Measurements from ENCODE around the gene CACNA1A.

The CACNA1A gene

DNA sequence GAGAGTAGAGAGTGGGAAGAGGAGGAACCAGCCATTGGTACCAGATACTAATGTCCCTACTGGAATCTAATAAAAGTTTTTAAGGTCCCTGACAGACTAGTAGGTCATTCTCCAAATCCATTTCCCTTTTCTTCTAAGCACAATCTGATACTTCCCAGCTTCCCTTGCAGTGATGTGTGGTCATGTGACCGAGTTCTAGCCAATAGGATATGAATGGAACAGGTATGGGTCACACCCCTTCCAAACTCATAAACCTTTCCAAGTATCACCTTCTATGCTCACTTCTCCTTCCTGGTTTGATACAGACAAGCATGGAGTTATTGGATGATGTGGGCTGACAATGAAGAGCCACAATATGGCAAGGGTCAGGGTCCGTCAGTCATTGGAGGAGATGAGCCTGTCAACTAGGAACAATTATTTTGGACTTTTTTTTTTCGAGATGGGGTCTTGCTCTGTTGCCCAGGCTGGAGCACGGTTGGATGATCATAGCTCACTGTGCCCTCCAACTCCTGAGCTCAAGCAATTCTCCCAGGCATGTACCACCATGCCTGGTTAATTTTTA is 54.8 kb downstream of the CACNA1A start:
- peaks cover 3% of the 10 kb centered on the region for H3K27me3 Mint-ChIP-seq (ENCODE audit: low read depth)
- H3K4me1 Mint-ChIP-seq, result no peaks in the 10 kb centered on the region
- no peak overlapping the region for H3K4me3 Mint-ChIP-seq
- TF ChIP-seq, protein P1, sequence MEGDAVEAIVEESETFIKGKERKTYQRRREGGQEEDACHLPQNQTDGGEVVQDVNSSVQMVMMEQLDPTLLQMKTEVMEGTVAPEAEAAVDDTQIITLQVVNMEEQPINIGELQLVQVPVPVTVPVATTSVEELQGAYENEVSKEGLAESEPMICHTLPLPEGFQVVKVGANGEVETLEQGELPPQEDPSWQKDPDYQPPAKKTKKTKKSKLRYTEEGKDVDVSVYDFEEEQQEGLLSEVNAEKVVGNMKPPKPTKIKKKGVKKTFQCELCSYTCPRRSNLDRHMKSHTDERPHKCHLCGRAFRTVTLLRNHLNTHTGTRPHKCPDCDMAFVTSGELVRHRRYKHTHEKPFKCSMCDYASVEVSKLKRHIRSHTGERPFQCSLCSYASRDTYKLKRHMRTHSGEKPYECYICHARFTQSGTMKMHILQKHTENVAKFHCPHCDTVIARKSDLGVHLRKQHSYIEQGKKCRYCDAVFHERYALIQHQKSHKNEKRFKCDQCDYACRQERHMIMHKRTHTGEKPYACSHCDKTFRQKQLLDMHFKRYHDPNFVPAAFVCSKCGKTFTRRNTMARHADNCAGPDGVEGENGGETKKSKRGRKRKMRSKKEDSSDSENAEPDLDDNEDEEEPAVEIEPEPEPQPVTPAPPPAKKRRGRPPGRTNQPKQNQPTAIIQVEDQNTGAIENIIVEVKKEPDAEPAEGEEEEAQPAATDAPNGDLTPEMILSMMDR (IDR thresholded peaks at IDR 0.05; ENCODE audit: unreplicated experiment in 3 of 3), result no peak
- peaks cover 18% of the 10 kb centered on the region for H3K9me3 Mint-ChIP-seq
- no peaks in the 10 kb centered on the region for H3K36me3 Mint-ChIP-seq (ENCODE audit: low read depth)
- no peak overlapping the region for H3K27ac Mint-ChIP-seq

GRCh38 chr19:13447978-13448377 is 58.3 kb downstream of the CACNA1A start:
- Mint-ChIP-seq H3K36me3 (ENCODE audit: low read depth) (no peaks in the 10 kb centered on the region), H3K9me3 (peaks cover 18% of the 10 kb centered on the region), H3K4me3 (no peak overlapping the region), H3K27me3 (ENCODE audit: low read depth) (peaks cover 3% of the 10 kb centered on the region), H3K27ac (no peak overlapping the region), H3K4me1 (no peaks in the 10 kb centered on the region)
- TF ChIP-seq, protein P1 (IDR thresholded peaks at IDR 0.05; ENCODE audit: unreplicated experiment in 3 of 3), result no peak

- no peak overlapping the region for H3K4me3 Mint-ChIP-seq
- TF ChIP-seq, protein P1 (IDR thresholded peaks at IDR 0.05; ENCODE audit: unreplicated experiment in 3 of 3), result no peak
- H3K9me3 Mint-ChIP-seq, result no peaks in the 10 kb centered on the region
- H3K36me3 Mint-ChIP-seq (ENCODE audit: low read depth), result no peaks in the 10 kb centered on the region
- no peak overlapping the region for H3K27ac Mint-ChIP-seq
- H3K27me3 Mint-ChIP-seq (ENCODE audit: low read depth), result no peaks in the 10 kb centered on the region
- H3K4me1 Mint-ChIP-seq, result no peaks in the 10 kb centered on the region
These were observed 64.3 kb downstream of the CACNA1A start for GRCh38 chr19:13441810-13442512.

DNA sequence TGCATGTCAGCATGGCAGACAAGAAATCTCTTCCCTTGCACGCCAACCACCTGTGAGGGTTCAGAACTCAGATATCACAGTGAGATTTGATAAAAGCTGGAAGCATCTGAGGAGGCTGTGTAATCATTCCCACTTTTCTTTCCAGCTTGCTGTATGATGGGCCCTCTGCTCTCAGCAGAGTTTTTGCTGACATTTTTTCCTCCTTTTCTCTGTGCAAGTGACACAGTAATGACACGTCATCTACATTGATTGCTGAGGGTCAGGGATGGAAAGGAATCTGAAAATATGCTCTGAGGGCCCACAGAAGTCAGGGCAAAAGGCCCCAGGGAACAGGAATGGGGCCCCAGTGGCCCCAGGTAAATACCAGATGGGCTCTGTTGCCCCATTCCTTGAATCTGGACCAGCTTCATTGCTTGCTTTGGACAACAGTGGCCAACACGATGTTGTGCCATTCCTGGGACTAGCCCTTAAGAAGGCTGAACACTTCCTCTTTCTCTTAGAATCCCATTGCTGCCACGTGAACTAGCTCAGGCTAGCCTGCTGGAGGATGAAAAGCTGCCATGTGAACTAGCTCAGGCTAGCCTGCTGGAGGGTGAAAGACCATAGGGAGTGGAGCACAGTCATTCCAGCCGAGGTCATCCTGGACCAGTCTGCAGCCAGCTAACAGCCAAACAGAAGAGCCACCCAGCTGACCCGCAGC is 68.2 kb downstream of the CACNA1A start:
- TF ChIP-seq, protein P1 (IDR thresholded peaks at IDR 0.05; ENCODE audit: unreplicated experiment in 3 of 3), result no peak
- Mint-ChIP-seq H3K4me3 (no peak overlapping the region), H3K4me1 (no peaks in the 10 kb centered on the region), H3K9me3 (no peaks in the 10 kb centered on the region), H3K27me3 (ENCODE audit: low read depth) (no peaks in the 10 kb centered on the region), H3K27ac (no peak overlapping the region), H3K36me3 (ENCODE audit: low read depth) (no peaks in the 10 kb centered on the region)

GRCh38 chr19:13436352-13436751 is 69.9 kb downstream of the CACNA1A start:
- H3K27ac Mint-ChIP-seq, result no peak overlapping the region

More at GRCh38 chr19:13436352-13436751, 69.9 kb downstream of the CACNA1A start:
- Mint-ChIP-seq H3K9me3 (no peaks in the 10 kb centered on the region), H3K36me3 (ENCODE audit: low read depth) (no peaks in the 10 kb centered on the region), H3K27me3 (ENCODE audit: low read depth) (no peaks in the 10 kb centered on the region), H3K4me1 (no peaks in the 10 kb centered on the region), H3K4me3 (no peak overlapping the region)
- TF ChIP-seq, protein P1 (IDR thresholded peaks at IDR 0.05; ENCODE audit: unreplicated experiment in 3 of 3), result no peak
